Type B pancreatic cell (in vitro differentiated cells): ENCODE measurements around the gene UBE3D. TPM values are rescaled to one million over a fixed set of nuclear protein-coding genes. Genes with fewer than 3 reads are reported as not detected.

Source experiments
- total RNA-seq: library from RNA; stranded (reverse); gene quantifications from 2 replicates; pipeline ENCODE4 v1.2.1, GENCODE V29; 2021; ENCODE audit warnings: low replicate concordance

The UBE3D gene
- total RNA-seq, 1 donor from 2014 or later: 20.0 TPM

Other genes with a start within 250 kb of the UBE3D start
- 21.7 and 30.1 TPM in 2 replicates for gene DOP1A, start 1.8 kb upstream of the UBE3D start, total RNA-seq
- 61.4 and 72.7 TPM in 2 replicates for gene PGM3, start 127.4 kb upstream of the UBE3D start, total RNA-seq
- 3.6 and 4.5 TPM in 2 replicates for gene RWDD2A, start 127.5 kb upstream of the UBE3D start, total RNA-seq